HPDE6-E6E7 (cell line): ENCODE measurements around the gene CPN2.
A peak's percentile ranks its signal among the peaks of the same experiment; 100 is the strongest.

ENCODE experiments used
- DNase-seq: peaks from one replicate; pipeline ENCODE4 v3.0.0; 2011; ENCODE audit warnings: missing footprints; ENCODE audit errors: extremely low spot score

CPN2 gene

DNA sequence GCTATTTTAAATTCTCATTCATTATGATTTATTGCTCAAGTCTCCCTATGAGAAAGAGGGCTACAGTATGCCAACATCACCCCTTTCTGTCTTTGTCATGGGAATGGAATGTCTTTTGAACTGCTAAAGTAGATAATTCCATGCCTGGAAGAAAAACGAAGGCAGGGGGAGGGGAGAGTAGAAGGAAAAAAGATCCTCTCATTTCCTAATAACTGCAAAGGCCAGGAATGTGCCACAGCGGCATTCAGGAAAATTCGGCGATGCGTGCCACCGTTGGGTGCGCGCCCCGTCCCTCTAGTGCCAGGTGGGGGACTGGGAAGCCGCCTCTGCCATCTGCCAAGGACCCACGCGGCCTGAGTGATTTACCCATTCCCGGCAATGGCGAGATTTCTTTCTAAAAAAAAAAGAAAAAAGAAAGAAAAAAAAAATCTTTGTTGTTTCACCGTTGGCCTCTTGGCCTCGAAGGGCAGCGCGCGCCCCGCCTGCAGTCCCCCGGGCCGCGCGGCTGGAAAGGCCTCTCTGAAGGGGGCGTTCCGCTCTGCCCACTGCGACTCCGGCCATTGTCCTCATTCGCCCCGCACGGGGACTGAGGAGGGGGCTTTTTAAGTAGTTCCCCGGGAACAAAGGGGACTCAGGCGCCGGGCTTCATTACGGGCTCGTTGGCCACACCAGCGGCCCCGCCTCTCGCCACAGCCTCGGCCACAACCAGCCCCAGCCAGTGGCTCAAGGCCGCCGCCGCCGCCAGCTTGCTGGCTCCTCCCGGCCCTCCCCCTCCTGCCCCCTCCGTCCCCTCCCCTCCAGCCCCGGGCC, 54.5 kb downstream of the CPN2 start:
- DNase-seq: peak; percentile 37

DNA sequence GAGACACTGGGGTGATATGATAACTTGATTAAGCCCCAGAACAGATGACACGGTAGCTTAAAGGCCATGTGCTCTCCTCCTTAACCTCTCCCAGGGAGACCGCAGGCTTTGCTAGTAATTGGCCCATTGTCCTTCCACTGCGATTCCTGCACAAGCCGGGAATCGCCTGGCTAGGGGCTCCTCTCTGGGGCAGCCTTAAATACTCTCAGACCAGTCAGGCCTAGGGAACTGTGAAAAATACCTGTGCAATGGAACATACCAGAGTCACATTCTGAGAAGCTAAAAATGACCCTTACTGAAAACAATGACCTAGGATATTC, 56.3 kb downstream of the CPN2 start:
- no peak for DNase-seq

DNA sequence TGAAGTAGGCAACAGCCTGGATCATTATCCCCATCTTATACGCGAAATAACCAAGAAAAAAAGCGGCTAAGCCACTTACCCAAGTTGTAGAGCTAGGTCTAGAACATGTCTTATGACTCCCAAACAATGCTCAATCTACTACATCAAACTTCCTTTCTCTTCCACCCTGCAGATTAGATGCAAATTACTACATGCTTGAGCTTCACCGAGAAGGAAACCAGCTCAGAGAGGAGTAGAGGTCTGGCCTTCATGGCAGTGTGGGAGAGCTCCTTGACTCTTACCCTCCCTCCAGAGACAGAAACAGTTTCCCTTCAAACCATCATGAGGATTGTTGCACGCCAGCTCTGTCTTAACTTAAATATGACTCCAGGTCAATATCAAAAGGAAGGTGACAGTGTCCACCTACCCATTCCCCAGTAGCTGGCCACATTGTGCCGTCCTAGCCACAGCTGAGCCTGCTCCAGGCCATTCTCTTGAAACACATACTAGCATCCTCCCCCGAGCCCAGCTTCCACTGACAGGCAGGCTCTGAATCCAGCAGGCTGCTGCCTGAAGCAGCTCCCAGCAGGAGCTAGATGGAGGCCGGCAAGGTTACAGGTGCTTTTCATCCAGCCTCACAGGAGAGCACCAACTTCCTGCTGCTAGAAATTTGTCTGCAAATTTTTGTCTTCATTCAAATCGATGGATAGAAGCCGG, 56.8 kb downstream of the CPN2 start:
- DNase-seq: no peak

DNA sequence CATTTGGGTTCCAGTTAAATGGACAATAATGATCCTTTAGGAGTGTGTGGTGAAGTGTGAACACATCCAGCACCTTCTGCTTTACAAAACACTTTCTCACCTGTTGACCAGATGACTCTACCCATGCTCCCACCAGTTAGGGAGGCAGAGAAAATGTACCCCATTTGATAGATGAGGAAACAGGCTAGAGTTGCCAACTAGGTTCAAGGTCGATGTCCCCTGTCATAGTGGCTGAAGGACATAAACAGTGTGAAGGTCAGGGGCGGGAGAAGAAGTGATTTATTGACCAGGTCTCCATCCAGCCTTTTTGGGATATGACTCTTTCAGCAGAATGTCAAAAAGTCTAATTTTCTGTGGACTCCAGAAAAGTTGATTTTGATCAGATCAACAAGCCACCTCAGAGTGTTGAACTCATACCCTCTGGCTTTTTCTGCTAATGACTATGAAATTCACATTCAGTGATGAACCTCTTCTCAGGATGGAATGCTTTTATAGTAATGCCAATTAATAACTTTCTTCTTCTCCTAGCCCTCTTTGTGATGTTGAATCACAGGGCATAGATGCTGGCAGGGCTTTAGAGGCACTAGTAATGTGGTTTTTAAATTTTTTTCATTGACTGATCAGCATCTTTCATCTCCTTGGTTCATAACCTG, 57.5 kb downstream of the CPN2 start:
- no peak for DNase-seq

DNA sequence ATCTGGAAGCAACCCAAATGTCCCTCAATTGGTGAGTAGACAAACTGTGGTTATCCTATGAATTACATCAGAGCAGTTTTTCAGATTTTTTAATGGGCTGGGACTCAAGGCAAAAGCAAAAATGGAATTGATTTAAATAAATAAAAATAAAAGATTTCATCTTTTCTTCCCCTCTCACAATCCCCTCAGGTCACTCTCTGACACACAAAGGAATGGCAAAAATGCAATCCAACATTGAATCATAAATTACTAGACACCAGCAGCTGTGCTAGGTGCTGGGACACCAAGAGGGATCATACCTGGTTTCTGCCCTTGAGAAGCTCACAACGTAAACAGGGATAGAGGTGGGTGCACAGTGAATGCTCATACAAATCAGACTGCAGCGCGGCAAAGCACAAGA, 58.8 kb downstream of the CPN2 start:
- DNase-seq: no peak
